K562 (cell line): Measurements from ENCODE around the gene ZDHHC19. TPM values are rescaled to one million over a fixed set of nuclear protein-coding genes. Genes with fewer than 3 reads are reported as not detected.

ENCODE experiments used
- ATF7 ChIP-seq: fragments of 450-650 bp; IDR thresholded peaks from 2 replicates; pipeline ENCODE4 v1.7.1; 2014; ENCODE audit warnings: mild to moderate bottlenecking, moderate library complexity
- ELF1 ChIP-seq: fragments of 200-800 bp; sonication (Bioruptor generic); IDR thresholded peaks from 2 replicates; pipeline ENCODE4 v1.6.1; 2016; ENCODE audit warnings: missing genetic modification characterization, missing compliant biosample characterization
- GABPB2 ChIP-seq: fragments of 250-450 bp; sonication (Bioruptor Pico); conservative IDR thresholded peaks from 2 replicates; pipeline ENCODE4 v1.5.1; 2021; ENCODE audit warnings: mild to moderate bottlenecking
- MEF2D ChIP-seq: conservative IDR thresholded peaks from 2 replicates; pipeline ENCODE4 v1.6.1; 2016; ENCODE audit warnings: low read depth, missing genetic modification characterization, missing compliant biosample characterization
- NCOA4 ChIP-seq: fragments of 450-650 bp; IDR thresholded peaks from 2 replicates; pipeline ENCODE4 v1.6.1; 2018; ENCODE audit warnings: mild to moderate bottlenecking; ENCODE audit not compliant: partially characterized antibody
- NR2F6 ChIP-seq: fragments of 450-650 bp; formaldehyde crosslinking; IDR thresholded peaks from 2 replicates; pipeline ENCODE4 v1.4.0; 2020; ENCODE audit warnings: mild to moderate bottlenecking
- POLR3A ChIP-seq: IDR thresholded peaks from 2 replicates; pipeline ENCODE4 v1.6.1; 2011; ENCODE audit warnings: borderline replicate concordance, mild to moderate bottlenecking, moderate library complexity; ENCODE audit not compliant: insufficient read length, insufficient read depth; ENCODE audit errors: extremely low read depth
- ZBTB1 ChIP-seq: sonication (generic); formaldehyde crosslinking; IDR thresholded peaks from 2 replicates; pipeline ENCODE4 v1.8.1; 2023; ENCODE audit warnings: missing genetic modification reagents, low read depth, mild to moderate bottlenecking, borderline replicate concordance
- ZNF253 ChIP-seq: fragments of 250-450 bp; sonication (Bioruptor Pico); conservative IDR thresholded peaks from 2 replicates; pipeline ENCODE4 v1.6.1; 2021; ENCODE audit warnings: mild to moderate bottlenecking
- ZNF561 ChIP-seq: fragments of 450-650 bp; formaldehyde crosslinking; conservative IDR thresholded peaks from 2 replicates; pipeline ENCODE4 v1.4.0; 2020; ENCODE audit warnings: mild to moderate bottlenecking, moderate library complexity
- ZNF76 ChIP-seq: fragments of 250-450 bp; sonication (Bioruptor Pico); IDR thresholded peaks from 2 replicates; pipeline ENCODE4 v1.4.0; 2020; ENCODE audit warnings: mild to moderate bottlenecking, moderate library complexity, borderline replicate concordance
- polyA plus RNA-seq, 8 experiments: library from polyadenylated mRNA; depleted of rRNA in 4 of 8; stranded (reverse) in 5 of 8; unstranded in 3 of 8; fragments of >200 nt; fragmentation: Nextera tagmentation in 2 of 8; fragmentation: Illumina TruSeq in 1 of 8; extraction: Ambion mirVana in 2 of 8; extraction: Trizol in 1 of 8; gene quantifications; 2 replicates each; pipeline versions ENCODE4 v1.2.1 to v1.2.3, GENCODE V29; 2011 to 2014; ENCODE audit warnings: inconsistent platforms in 1 of 8, missing spikeins in 1 of 8
- total RNA-seq, 7 experiments: library from RNA; depleted of rRNA in 6 of 7; stranded (reverse); fragments of >200 nt in 6 of 7; fragmentation: Illumina TruSeq in 2 of 7; extraction: Trizol in 2 of 7; gene quantifications; 2 replicates each; pipeline versions ENCODE4 v1.2.1 to v1.2.3, GENCODE V29; 2011 to 2021; ENCODE audit warnings: low replicate concordance in 1 of 7
- TF ChIP-seq, protein P1 (sequence below): fragments of 250-450 bp; sonication (Bioruptor Pico); IDR thresholded peaks from 2 replicates; pipeline ENCODE4 v1.9.0; 2021; ENCODE audit warnings: mild to moderate bottlenecking
- TF ChIP-seq, protein P2 (sequence below), 2 experiments: fragments of 450-650 bp in 1 of 2; sonication (generic) in 1 of 2; formaldehyde crosslinking in 1 of 2; IDR thresholded peaks in 1 of 2; conservative IDR thresholded peaks in 1 of 2; 2 replicates each; pipeline versions ENCODE4 v1.6.1 to v1.8.1; 2016 to 2023; ENCODE audit warnings: mild to moderate bottlenecking in 2 of 2, moderate library complexity in 2 of 2, inconsistent platforms in 1 of 2, missing genetic modification reagents in 1 of 2
- TF ChIP-seq, protein P3 (sequence below): conservative IDR thresholded peaks from 2 replicates; pipeline ENCODE4 v1.6.1; 2011; ENCODE audit warnings: low read depth, mild to moderate bottlenecking, low read length; ENCODE audit not compliant: control insufficient read depth

The ZDHHC19 gene
- total and polyA plus RNA-seq, 9 of the 15 experiments (the other 6 are each of a cell fraction or from before 2014, with no cell fraction given), result 0.40 to 5.5 (median 1.1) TPM

DNA sequence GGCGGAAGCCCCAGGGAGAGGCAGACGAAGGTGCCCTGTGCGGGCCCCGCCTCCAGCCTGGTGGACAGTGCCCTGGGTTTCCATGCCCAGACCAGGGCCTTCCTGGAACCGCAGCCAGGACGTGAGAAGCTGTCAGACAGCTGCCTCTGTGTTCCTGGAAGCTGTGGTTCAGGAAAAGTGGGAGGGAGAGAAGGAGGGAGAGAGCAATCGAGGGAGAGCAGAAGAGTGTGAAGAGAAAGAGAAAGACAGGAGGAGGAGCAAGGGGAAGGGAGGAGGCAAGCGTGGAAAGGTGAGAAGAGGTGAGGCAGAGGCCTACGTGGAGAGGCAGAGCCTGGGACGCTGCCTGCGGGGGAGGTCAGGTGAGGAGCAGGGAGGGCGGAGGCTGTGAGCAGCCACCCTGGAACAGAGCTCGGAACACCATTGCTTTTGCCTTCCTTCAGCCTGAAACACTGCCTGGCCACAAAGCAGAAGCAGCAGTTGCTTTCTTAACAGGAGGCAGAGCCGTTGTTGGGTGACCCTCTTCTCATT is 18.6 kb downstream of the ZDHHC19 start (continued):
- no peak for TF ChIP-seq ZNF76
- TF ChIP-seq, protein P1, sequence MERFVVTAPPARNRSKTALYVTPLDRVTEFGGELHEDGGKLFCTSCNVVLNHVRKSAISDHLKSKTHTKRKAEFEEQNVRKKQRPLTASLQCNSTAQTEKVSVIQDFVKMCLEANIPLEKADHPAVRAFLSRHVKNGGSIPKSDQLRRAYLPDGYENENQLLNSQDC (CRISPR knock-in tag), result no peak
- no peak for TF ChIP-seq ELF1 (tag)
- no peak for TF ChIP-seq ATF7
- no peak for TF ChIP-seq ZNF253 (CRISPR knock-in tag)
- TF ChIP-seq POLR3A, result no peak
- no peak for TF ChIP-seq ZNF561 (CRISPR knock-in tag)
- no peak for TF ChIP-seq GABPB2 (CRISPR knock-in tag)
- no peak for TF ChIP-seq ZBTB1 (CRISPR knock-in tag)
- TF ChIP-seq, protein P2, sequence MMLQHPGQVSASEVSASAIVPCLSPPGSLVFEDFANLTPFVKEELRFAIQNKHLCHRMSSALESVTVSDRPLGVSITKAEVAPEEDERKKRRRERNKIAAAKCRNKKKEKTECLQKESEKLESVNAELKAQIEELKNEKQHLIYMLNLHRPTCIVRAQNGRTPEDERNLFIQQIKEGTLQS (IDR thresholded peaks at IDR 0.05), result no peak
- TF ChIP-seq, protein P2 (CRISPR knock-in tag; conservative IDR thresholded peaks at IDR 0.05), result no peak
- TF ChIP-seq, protein P3, sequence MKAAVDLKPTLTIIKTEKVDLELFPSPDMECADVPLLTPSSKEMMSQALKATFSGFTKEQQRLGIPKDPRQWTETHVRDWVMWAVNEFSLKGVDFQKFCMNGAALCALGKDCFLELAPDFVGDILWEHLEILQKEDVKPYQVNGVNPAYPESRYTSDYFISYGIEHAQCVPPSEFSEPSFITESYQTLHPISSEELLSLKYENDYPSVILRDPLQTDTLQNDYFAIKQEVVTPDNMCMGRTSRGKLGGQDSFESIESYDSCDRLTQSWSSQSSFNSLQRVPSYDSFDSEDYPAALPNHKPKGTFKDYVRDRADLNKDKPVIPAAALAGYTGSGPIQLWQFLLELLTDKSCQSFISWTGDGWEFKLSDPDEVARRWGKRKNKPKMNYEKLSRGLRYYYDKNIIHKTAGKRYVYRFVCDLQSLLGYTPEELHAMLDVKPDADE, result no peak
- TF ChIP-seq NR2F6, result no peak
- peak; percentile 68 for TF ChIP-seq NCOA4
- 0 out of 2 replicates have a peak, but pooled peaks have one; percentile 28 for TF ChIP-seq MEF2D (tag)
